Activated T-cell treated with anti-CD3 and anti-CD28 coated beads, Interleukin-2, amount 50 U/mL, for 48 hours (primary cell): ENCODE results near the gene FRS3.

Source experiments
- DNase-seq, 2 experiments: peaks; one replicate each; pipeline ENCODE4 v3.0.0-alpha.2; 2020

FRS3 gene

DNA sequence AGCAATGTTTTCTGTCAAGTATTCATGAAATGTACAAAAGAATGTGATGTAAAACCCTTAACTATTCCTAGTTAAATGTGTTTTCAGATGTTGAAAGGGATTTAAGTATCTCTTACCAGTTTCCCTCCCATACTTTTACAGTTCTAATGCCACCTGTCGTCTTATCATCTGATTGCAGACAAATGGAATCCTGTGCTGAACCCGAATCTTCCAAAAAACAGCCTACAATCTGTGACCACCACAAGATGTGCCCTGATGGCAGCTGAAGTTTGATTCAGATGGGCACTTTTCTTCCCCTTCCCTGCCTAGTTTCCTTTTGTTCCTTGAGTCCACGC is 9.7 kb upstream of the FRS3 start:
- no peak for DNase-seq

DNA sequence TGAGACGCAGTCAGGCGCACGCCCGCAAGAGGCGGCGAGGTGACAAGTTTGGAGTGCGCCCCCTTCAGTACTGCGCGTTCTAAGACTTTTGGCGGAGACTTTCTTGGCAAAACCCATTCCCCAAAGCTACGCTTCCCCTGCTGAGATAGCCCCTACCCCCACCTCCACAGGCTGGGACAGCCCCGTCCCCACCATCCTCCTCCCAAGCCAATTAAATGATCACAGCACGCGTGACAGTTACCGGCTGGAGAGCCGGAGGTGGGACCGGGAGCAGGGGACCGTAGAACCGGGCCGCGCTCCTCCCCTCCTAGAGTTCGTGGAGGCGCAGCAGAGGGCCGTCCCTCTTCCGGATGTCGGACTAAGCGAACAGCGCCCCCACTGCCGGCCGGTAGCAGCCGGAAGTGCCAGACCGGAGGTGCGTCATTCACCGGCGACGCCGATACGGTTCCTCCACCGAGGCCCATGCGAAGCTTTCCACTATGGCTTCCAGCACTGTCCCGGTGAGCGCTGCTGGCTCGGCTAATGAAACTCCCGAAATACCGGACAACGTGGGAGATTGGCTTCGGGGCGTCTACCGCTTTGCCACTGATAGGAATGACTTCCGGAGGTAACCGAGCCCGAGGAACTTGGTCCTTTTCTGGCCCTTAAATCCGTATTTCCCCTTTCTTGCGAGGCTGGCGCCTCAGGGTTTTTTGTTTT is 7.7 kb upstream of the FRS3 start, which contains the start of gene TOMM6:
Gene TOMM6, plus strand, starts transcription at position 476 of the 699 bp plus-strand sequence. Its CDS starts 4 bp downstream, at position 480.
- peak; percentile 95 to 98 for DNase-seq

DNA sequence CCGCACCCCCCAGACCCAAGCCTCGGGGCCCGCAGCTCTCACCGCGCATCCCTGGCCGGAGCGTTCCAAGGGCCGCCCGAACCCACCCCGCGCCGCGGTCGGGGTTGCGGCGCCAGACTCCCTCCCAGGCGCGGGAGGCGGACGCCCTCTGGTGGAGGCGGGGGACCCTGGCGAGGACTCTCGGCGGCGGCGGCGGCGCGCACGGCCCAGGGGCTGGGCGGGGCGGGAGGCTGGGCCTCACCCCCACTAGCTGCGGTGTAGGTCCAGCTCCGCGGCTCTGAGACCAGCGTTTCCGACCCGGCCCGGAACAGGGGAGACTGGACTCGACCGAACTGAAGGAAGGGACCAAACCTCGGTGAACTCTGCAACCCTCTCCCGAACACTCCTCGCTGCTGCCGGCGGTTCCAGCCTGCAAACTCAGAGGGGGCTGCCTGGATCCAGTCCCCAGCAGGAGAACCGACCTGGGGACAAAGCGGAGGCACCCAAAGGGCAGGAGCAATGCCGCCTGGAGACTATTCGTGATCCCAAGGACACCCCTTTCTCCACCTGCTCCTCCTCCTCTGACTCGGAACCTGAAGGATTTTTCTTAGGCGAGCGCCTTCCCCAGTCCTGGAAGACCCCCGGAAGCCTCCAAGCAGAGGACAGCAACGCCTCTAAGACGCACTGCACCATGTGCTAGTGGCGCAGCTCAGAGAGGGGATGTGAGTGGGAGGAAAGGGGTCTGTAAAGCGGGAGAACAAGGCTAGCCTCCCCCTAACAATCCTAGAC is 6.9 kb upstream of the FRS3 start:
- DNase-seq: peak; percentile 92 to 94

DNA sequence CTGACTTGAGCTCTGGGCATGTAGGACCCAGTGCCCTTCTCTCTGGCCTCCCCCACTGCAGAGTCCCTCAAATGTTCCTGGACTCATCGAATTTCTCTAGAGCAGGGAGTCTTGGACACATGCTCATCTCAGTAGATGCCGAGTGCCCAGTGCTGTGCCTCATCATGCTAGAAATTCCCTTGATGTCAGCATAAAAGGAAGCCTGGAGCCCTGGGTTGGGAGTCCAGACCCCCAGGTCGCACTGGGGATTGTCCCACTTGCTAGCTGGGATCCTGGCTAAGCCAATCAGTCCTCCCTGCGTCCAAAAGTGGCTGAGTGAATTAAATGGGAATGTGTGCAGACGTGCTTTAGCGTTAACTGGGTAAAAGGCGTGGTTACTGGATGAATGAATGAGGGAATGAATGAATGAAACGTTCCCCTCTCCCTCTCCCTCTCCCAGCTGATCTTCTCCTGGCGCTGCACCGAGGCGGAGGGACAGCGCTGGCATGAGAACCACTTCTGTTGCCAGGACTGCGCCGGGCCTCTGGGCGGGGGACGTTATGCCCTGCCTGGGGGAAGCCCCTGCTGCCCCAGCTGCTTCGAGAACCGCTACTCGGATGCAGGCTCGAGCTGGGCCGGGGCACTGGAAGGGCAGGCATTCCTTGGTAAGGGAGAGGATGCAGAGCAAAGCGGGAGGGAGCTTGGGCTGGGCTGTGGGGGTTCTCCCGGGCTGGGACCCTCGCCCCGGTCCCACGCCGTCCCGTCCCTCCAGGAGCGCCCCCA is 6.2 kb upstream of the FRS3 start:
- DNase-seq: peak in 1 of 2 experiments; percentile 28

DNA sequence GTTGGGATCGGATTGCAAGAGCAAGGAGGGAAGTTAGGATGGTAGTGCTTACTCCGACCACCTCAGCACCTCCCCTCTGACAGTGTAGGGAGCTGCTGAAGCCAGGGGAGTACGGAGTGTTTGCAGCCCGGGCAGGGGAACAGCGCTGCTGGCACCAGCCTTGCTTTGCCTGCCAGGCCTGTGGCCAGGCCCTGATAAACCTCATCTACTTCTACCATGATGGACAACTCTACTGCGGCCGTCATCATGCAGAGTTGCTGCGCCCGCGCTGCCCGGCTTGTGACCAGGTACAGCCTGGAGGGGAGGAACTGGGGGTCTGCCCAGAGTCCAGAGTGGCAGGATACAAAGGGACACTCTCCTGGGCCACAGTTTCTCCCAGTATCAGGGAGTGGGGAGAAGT is 5.6 kb upstream of the FRS3 start:
- no peak for DNase-seq

DNA sequence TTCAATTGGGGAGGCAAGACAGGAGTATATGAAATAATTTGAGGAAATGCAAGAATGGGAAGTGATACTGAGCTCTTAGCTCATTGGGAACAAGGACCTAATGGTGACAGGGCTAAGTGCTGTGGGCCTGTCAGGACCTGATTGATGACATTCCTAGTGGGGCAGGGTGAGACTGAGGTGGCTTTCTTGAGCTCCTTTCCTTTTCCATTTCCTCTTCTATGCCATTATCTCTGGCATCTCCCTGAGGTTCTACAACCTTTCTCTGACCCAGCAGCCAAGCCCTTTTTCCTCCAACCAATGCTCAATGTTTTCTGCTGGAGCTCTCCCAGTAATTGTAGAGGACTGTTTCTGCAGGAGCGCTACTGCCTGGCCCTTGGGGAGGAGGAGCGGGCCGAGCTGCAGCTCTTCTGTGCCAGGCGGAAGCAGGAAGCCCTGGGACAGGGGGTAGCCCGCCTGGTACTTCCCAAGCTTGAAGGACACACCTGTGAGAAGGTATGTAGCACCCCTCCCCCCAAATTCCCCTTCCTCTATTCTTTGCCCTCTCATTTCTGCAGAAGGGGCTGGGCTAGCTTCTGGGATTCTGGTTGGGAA is 5.0 kb upstream of the FRS3 start:
- DNase-seq: no peak

DNA sequence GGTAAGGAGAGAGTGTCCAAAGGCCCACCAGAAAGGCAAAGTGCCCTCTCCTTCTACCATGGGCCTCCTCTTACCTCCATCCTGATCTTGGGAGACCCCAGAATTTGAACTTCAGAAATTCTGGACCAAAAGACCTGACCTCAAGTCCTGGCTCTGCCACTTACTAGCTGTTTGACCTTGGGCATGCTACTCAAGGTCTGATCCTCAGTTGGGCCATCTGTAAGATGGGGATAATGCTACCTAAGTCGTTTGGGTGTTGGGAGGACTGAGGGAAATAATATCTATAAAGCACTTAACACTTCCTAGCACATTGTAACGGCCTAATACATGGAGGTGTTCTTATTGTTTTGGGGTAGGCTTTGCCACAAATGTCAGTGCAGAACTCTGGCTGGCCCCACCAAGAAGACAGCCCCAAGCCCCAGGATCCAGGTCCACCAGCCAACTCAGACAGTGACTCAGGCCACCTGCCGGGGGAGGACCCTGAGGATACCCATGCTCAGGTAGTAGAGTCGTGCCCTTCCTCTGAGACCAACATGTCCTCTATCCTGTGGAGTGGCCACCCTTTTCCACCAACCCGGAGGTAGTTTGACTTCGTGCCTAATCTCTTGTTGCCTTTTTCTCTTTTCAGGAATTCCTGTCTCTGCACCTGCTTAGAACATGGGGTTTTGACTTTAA is 3.5 kb upstream of the FRS3 start:
- DNase-seq: no peak

DNA sequence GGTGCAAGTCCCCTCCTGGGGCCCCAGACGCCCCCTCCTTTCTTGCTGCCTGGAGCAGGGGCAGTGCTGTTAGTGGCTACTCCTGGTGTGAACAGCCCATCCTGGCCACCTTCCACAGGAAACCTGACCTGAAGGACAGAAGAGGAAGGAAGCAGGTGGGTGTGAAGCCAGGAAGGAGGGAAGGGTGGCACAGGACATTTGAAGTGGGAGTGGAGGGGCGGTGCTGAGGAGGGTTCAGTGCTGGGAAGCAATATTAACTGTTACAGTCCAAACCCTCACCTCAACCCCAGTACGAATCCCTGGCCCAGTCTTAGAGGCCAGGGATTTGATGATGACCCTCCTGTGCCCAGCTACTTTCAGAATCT is 1.6 kb upstream of the FRS3 start:
- DNase-seq: no peak

DNA sequence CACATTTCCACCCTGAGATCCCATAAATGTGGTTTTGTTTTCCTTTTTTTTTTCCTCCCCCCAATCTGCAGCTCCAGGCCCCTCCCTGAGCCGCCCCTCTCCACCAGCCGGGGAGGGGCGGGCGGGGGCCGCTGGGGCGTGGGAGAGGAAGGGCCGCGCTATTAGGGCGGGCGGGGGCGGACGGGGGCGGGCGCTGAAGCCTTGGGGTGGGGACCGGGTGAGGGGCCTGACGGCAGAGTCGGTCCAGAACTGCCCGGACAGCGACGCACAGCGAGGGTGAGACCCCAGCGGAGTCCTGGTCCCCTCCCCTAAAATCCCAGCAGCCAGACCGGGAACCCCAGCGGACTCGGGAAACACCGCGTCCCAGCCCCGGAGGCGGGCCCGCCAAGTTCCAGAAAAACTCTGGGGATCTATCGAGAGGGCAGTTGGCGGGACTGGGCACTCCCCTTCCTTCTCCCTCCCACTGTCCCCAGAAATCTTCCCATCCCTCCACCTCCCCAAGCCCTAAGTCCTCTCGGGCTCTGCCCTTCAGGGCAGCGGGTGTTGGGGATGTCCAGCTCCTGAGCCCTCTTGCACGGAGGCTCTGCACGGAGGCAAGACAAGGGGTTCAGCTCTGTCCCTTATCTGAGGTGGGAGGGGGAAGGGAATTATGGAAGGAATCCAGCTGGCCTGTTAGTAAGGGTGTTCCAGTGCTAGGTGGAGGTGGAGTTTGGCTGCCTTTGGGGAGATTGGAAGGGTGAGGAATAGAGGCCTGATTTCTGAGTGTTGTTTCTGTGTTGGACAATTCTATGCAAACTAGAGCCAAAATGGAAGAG is 1.1 kb upstream of the FRS3 start, which contains the start of gene PRICKLE4:
Gene PRICKLE4, plus strand, starts transcription at position 232 of the 815 bp plus-strand sequence. CDS start 2,692 bp downstream, outside the sequence.
- DNase-seq: peak; percentile 27 to 30

DNA sequence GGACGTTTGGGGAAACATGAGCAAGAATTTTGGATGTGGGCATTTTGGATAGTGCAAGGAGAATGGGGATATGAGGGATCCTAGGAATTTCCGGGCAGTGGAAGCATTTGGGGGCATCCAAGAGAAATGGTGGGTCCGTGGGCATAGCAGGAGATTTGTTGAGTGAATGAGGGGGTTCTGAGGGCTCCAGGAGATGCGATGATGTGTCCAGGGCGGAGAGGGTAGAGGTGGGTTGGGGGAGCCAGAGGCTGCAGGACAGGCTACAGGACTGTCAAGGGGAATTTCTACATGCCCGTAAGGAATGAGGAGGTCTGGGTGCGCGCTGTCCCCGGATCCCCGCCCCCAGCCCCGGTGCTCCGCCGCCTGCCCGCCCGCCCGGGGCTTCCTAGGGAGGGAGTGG is 364 bp downstream of the FRS3 start:
- no peak for DNase-seq

DNA sequence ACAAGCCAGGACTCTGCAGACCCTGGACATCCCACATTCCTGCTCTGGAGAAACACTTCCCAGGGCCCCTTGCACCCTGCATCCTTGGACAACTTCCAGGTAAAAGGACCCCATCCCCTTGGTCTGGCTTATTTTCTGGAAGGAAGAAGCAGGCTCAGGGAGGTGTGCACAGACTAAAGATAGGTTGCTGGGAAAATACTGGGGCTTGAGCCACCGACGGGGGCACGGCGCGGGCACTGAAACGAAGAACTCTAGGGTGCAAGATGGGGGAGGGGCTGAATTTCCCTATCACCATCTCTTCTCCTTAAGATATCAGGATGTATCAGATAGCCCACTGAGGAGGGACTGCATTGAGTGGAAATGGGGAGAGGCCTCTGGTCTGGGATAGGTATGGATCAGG is 805 bp downstream of the FRS3 start:
- no peak for DNase-seq

DNA sequence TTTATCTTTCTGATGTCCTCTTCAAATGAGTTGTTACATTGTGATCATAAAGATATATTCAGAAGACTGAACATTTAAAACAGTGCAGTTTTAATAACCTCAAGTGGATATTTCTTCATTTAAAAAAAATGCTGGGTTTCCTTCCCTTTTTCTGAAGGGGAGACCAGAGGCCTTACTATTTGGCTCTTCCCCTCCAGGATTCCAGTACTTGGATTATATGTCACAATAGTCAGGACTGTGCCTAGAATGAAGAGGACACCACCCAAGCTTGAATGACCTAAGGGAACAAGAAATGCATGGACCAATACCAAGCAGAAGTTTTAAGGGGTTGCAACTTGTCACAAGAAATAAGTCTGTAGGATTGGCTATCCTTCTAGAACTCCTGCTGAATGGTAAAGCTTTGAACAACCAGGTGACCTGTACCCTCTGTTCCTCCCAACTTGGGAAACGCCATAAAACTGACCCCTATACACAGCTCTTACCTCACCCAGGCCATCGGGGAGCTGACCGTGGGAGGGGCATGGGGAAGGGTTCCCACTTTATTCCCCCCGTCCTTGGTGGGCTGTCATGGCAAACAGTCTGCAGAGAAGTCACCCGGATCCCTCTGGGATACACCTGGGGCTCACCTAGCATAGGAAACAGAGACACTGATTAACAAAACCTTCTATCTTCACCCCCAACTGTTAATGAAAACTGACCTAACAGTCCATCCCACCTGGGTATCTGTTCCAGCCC is 2.0 kb downstream of the FRS3 start:
- no peak for DNase-seq

DNA sequence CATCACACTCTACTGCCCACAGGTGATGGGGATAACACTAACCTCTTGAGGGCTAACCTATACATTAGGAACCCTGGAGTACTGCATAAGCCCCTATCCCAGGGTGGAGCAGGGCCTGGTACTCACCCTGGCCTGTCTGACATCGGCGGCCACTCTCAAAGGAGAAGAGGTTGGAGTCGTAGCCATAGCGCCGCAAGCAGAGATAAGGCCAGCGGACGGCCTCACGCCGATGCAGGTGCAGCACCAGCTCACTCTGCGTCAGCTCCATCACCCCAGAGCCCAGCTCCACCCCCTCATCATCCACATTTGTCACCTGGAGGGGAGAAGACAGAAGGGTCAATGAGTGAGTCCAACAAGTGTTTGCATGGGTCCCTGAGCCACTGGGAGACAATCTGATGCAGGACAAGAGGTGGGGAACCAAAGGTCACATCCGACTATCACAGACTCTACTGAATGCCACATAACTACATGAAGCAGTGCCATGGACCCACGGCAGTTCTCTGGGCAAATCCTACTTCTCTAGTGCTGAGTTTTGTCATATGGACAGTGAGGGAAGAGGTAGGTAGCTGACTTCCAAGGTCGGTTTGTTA is 4.3 kb downstream of the FRS3 start:
- DNase-seq: no peak

DNA sequence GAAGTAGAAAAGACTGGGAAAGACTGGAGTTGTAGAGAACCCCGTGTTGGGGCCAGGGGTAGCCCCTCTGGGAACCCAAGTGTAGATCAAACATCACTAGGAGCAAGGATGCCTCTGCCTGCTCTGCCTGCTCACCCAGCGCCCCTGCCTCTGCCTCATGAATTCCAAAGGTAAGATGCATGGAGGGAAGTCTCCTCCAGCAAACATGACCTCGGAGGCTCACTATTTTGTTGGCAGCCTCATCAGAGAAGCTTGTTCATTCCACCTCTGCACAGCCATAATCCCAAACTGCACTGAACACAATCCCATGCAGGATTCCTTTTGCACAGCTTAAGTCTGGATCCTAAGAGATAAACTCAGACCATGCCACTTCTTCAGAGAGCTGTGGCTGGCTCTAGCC is 4.9 kb downstream of the FRS3 start:
- no peak for DNase-seq

DNA sequence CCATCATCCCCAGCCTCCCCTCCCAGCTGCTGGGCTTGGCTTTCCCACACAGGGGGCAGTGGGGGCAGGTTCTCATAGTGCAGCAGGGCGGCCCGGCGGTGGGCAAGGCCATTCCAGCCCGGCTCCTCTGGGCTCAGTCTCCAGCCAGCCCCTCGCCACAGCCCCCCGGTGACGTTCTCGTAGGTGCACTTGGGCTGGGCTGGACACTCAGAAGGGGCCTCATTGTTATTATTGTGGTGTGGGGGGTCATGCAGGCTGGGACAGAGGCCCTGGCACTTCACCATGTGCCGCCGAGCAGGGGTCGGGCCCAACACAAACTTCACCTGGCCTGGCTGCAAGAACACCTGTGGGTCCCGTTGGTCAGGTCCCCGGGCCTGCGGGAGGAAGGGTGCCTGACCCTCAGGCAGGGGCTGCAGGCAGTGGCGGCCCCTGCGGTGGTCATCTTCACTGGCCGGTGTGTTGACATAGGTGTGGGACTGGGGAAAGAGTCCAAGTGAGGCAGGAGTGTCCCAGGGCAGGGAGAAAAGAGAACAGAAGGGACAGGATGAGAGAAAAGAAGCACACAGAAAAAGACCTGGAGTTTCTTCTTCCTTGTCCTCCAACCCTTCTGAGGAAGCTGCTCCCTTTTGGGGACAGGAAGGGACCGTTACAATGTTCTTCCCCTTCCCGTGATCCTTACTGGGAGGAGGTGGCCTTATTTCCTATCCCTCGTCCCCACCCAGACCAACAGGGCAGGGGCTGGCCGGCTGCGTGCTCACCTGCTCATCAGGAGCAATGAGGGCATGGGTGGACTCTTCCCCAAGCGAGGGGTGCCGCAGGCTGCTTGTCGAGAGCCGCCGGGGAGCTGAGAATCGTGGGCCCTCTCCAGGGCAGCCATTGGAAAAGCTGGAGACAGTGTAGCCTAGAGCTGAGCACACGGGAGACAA is 8.4 kb downstream of the FRS3 start:
- DNase-seq: no peak

DNA sequence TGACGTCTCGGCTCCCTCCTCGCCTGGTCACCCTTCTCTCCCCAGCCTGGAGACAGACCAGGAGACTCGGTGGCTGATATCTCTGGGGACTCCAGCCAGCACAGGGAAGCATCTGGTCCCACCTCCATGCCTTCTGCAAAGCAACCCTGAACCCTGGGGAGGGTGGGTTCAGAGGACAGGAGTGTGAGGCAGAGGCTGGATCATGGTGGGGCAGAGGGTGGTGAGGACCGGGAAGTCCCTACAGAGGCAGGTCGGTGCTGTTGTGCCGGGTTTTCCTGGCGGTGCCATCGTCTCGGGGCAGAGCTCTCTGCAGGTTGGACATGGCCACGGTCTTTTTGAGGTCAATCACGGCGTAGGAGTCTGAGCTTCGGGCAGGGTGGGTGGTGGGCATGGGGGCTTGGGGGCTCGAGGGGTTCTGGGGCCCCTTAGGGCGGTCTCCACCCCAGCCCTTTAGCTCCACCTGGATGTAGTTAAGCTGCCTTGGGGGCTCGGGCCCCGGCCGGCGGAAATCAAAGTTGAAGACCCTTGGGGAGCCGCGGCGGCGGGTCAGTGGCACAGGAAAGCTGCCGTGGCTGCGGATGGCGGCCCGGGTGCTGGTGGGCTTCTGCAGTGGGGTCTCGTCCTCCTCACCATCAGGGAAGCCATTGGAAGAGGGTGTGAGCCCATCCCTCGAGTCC is 9.2 kb downstream of the FRS3 start:
- no peak for DNase-seq

DNA sequence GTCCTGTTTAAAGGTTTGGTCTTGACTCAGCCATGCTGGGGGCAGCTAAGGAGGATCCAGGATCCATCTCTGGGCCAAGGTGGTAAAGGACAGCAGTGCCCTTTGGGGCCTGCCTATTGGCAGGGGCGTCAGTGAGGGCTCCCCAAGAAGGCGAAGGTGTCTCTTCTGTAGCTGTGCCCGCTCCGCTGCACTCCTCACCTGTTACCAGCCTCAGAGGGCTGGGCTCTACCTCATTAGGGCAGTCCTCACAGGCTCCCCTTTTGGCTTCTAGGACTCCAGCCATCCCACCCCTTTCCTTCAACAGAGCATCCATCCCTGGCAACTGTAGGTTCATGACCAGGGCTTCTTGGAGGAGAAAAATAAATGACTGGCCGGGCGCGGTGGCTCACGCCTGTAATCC is 10.3 kb downstream of the FRS3 start:
- DNase-seq: no peak

DNA sequence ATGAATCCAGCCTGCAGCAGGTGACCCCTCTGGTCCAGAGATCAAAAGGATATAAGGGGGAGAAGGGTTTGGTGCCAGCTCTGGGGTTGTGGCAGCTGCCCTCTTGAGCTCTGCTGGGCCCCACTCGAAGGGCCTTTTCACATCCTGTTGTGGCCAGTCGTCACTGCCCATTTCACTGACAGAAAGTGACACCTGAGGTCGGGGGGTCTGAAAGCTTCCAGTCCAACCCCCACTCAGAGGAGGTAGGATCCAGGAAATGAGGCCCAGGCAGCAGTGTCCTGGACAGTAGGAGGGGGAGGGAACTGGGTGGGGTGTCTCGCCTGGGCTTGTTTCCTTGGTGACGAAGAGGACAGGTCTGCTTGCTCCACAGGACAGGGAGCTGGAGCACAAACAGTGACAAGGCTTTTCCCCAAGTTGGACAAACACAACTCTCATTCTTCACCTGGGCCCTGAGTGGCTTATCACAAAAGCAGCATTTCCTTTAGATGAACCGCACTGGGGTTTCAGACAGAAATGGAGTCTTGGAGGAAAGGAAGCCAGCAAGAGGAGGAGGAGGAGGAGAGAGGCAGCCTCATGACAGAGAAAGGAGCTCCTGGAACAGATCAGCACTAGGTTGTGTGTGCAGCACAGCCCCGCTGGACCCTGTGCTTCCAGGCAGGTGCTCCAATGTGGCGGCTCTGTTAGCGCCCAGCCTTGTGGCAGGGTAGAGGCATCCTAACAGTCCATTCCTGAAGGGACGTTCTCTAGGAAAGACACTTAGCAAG is 11.0 kb downstream of the FRS3 start:
- DNase-seq: no peak
